Stimulated activated naive CD4-positive, alpha-beta T cell treated with Interleukin-2 at 50 U/mL for 16 hours (primary cell): ENCODE measurements around the gene GAS2.

Experiments
- DNase-seq: peaks from one replicate; lab custom pipeline; 2025; lab: John Stamatoyannopoulos, UW

GAS2 gene

DNA sequence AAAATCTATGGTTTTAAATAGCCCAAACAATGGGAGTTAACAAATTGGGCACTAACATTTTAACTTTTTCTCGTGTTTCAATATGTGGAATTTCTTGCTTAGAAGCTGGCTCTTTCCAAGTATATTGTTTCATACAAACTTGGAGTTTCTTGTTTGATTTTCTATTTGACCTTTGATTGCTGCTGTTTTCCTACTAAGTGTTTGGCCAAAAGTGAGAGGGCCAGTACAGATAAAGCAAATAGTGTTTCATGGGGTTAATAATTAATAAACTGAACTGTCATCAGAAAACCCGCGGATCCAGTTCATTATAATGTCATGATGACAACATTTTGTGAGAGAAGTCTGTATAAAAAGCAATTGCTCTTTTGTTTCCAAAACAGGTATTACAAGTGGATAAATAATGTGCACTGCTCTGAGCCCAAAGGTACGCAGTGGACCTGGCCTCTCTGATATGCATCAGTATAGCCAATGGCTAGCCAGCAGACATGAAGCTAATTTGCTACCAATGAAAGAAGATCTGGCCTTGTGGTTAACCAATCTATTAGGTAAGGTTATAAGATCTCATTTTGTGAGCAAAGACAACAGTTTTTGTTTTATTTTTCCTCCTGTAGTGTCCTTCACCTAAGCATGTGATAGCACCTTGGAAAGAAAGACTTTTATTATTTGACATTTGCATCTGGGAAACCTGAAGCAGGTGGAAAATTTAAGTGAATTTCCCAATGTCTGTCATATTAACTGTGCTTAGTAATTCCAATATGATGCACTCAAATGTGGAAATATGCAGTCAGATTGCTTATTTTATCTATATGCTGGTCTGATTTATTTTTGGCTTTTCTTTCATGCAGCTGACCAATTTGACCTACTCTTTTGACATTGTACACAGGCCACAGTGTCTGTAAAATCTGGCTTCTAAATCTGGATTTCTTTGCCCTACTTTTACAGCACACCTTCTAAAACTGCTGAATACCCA is 8.3 kb downstream of the GAS2 start:
- DNase-seq: no peak

DNA sequence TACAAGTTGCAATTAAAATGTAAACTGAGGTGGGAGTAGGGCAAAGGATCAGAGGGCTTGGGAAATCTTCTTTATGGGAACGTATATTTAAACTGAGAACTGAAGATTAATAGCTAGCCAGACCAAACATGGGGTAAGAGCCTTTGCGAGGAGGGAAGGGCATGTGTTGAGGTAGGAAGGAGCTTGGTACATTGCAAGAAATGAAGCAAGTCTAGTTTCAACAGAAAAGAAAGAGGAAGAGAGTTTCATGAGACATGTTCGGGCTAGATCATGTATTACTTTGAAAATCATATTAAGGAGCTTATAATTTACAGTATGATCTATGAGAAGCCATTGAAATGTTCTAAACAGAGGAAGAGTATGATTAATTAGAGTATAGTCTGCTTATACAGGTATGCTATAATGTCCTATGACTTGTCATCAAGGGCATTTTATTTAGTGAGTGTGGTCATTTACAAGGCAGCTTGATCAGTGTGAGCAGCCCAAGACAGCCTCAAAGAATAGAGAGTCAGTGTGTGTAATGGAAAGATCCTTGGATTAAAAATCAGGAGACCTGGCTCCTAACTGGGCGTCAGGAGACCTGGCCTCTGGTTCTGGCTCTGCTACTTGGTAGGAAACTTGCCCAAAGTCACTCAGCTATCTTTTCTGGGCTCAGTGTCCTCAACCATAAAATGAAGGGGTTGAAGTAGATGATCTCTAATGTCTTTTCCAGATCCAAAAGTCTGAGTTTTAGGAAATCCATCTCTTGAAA is 10.9 kb downstream of the GAS2 start:
- no peak for DNase-seq

DNA sequence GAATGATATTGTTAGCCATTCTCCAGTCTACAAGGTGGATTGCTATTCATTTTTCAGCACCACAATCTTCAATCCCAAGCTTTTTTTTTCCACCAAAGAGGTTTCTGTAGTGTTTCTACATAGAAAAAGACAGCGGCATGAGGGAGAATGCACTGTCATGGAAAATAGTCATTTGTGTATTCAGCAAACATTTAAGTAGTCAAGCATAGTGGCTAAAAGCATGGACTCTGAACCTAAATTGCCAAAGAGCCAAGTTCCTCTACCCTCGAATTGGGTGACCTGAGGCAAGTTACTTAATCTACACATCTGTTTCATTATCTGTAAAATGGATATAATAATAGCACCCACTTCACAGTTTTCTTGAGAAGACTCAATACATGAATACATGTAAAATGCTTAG is 14.2 kb downstream of the GAS2 start:
- DNase-seq: no peak

DNA sequence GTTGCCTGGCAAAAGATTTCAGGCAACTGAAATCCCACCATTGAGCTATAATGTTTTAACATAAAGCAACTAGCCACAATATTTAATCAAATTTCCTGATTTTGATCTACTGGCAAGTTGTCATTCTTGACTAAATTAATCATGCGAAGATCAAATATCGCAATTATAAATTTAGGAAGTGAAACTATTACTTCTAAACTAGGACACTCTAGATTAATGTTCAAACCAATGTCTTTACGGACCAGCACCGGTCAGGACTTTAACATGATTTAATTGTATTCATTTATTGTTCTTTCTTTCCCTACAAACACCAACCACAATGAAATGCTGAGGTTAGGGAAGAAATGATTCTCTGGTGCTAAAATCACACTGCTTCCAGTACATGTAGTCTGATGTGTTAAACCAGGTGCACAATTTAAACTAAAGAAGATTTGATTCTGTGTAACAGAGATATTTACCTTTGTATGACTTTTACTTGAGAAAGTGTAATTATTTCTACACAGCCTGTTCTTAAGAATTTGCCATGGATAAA is 14.9 kb downstream of the GAS2 start:
- DNase-seq: no peak

DNA sequence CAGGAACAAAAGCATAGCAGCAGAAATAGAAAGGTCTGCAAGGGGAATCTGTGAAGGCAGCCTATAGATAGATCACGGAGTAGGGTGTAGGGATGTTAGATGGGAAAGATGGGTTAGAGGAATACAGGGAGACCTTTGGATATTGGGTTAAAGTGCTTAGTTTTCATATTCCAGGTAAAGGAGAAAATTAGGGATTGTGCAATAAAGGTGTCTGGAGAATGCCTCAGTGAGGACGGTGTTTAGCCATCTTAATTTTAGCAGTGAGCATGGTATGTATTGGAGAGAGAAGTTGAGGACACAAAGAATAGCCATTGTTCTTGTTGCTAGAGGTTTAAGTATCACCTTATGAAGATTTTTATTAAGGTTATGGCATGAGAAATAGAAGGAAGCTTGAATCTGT is 17.7 kb downstream of the GAS2 start:
- no peak for DNase-seq

DNA sequence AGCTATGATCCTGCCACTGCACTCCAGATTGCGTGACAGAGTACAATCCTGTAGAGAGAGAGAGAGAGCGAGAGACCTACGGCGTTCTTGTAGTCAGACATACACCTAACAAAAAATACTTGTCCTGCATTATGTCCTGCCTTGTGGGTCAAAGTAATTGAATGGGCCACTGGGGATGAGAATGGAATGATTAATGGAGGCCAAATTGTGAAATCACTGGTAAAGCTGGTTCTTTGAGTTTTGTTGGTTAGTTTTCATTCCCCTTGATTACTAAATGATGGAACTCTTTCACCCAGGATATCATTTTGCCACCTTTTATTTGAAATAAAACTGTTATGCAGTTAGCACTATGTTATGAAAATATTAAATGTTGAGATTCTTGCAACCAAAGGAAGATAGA is 18.7 kb downstream of the GAS2 start:
- DNase-seq: no peak

DNA sequence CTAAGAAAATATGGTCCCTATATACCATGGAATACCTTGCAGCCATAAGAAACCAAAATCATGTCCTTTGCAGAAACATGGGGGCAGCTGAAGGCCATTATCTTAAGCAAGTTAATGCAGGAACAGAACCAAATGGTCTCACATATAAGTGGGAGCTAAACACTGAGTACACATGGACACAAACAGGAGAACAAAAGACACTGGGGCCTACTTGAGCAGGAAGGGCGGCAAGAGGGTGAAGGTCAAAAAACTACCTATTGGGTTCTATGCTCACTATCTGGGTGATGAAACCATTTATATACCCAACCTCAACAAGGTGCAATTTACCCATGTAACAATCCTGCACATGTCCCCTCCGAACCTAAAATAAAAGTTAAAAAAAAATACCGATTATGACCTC is 22.5 kb downstream of the GAS2 start:
- DNase-seq: no peak

DNA sequence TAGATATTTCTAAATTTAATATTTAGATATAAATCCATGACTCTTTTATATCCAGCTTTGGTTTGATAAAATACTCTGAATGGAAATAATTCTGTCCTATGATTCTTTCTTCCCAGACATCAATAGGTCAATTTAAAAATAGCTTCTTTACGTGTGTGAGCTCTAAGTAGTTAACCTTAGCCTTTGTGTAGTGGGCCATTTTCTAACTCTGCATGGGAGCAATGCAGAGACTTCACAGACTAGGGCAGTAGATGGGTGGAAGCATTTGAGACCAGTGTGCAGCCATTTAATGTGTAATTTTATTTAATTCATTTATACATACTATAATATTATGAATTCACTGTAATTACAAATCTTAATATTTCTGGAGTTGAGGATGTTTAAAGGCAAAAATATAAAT is 23.8 kb downstream of the GAS2 start:
- DNase-seq: no peak

DNA sequence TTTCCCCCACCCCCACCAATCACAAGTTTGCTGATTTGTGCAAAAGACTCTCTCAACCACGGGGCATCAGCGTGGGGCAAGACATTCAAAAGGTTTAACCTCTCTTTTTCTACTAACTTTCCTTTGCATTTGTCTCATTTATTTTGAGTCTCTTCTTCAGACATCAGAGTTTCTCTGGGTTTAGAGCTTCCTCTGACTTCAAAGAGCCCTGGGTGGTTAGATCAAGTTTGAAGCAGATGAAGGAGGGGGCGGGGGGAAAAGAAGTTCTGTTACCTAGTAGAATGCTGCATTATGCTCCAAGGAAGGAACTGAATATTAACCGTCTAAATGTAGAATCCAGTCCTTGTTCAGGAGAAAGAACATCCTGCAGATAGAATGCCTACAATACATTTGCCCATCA is 24.5 kb downstream of the GAS2 start:
- no peak for DNase-seq

DNA sequence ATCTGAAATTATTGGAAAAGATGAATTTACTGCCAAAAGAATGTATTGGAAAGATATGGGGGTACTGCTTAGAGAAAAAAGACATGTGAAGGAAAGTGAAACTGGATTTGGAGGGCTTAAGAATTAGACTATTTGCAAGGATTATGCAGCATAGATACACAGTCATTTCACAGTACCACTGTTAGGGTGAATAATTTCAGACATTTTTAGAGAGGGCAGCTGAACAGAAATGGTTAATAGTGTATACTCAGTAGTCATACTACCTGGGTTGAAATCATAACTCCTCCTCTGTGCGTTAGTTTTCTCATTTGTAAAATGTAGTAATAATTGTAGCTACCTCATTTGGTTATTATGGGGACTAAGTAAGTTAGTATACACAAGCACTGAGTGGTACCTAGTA is 33.0 kb downstream of the GAS2 start:
- no peak for DNase-seq

DNA sequence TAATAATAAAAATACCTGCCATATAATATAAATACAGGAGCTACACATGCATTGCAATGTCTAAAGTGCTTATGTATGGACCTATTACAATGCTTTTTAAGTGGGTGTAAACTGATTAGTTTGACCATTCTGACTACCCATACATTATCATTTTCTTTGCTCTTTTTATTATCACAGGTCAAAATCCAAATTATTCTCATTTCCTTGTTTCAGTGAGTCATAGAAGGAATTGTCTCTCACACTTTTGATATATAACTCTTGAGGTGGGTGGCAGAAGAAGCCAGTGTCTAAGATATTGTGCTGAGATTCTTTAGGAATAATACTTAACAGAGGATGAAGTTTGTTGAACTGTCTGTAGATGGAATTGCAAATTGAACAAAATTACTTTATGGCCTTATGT is 35.6 kb downstream of the GAS2 start:
- no peak for DNase-seq

DNA sequence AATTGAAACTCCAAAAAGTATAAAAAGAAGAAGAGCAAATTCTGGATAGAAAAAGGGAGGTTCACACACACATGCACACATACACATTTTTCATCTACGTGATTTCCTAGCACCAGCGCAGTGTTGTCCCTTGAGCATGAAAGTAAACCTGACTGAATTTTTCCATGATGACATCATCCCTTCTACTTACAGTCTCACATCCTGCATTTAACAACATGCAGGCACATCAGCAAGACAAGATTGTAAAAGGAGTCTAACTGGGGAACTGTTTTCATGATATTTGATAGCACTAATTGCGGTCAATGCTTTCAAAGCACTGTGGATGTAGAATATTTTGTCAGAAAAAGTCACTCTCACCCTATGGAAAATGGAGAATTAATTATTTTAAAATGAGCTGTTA is 36.6 kb downstream of the GAS2 start:
- DNase-seq: no peak

DNA sequence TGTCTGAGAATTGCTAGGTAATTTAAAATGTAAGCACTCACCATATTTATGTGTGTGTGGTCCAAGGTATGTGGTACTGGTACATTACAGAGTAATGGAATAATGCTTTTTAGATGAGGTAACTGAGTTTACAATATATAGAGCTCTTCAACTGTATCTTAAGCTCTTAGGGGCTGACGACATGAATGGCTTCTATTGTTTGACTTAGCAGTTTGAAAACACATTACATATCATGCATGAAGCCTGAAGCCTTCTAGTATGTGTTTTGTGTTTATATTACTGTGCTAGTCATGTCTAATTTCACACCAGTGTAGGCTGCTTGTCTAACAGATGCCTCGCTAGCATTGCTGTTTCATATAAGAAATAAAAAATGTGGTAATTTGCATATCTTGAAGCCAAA is 37.2 kb downstream of the GAS2 start:
- no peak for DNase-seq

DNA sequence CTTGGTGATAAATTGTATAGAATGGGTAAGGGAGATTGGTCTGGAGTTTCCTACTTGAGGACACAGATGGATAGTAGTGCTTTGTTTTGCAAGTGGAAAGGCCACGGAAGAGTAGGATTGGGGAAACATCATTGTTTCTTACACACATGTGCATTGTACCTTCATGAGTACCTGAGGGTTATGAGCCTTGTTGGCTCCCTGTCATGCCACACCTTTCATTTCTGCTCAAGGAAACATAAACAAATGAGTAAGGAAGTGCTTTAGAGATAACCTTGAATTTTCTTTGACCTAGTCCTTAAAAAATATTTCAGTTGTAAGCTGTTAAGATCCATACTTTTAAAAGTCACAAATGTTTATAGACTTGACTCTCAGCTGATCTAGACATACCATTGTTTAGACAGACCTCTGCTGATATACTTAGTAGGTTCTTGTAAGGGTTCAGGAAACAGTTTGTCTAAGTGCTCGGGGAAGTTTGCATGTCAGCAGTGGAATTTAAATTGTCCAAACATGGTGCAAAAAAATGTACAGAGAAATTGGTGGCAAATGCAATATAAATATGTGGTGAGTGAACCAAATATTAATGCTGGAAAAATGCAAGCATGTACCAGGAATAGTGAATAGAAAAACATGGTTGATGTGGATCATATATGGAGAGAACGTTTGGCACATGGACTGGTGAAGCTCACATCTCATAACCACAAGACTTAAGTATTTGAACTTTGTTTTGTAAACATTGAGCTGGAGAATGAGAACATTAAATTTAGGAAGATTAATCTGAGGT is 40.9 kb downstream of the GAS2 start:
- no peak for DNase-seq

DNA sequence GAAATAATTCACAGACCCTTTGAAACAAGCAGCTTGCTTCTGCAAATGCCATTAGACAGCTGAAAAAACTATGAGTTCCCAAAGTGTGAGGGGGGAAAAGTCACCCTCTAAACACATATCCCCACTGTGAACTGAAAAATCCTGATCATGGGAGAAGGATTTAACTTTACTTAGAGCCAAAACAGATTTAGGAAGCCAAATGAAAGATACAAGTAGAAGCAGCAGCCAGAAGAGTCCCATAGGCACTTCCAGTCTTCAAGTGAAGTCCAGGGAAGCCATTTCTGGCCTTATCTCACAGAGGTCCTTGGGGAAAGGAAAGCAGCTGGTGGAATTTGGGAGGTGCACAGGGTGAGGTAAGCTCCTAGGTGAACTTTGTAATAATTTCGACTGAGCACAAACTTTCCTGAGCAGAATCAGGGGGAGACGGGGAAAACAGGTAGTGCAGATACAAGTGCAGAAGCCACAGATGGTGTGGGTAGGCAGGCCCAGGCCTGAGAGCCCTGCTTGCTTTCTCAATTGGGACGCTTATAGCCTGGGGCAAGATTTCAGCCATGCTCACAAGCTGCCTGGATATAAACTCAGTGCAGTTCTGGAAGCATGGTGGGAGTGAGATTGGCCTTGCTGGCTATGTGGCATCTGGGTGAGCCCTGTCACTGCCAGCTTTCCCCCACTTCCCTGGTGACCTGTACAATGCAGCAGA is 44.8 kb downstream of the GAS2 start:
- no peak for DNase-seq

DNA sequence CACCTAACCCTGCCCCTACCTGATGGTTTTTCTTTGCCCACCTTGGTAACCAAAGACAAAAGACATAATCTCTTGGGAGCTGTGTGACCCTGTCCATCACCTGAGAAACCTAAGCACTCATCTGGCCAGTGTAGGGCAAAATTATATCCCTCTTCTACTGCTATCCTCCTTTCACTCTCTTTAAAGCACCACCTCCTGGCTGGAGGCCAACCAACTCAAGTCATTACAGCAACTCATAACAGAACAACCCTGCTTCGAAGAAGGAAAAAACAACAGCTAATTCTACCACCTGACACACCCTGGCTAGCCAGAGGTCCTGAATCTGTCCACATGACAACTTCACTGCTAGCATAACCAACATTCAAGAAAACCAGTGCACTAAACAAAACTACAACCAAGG is 45.5 kb downstream of the GAS2 start:
- DNase-seq: no peak

DNA sequence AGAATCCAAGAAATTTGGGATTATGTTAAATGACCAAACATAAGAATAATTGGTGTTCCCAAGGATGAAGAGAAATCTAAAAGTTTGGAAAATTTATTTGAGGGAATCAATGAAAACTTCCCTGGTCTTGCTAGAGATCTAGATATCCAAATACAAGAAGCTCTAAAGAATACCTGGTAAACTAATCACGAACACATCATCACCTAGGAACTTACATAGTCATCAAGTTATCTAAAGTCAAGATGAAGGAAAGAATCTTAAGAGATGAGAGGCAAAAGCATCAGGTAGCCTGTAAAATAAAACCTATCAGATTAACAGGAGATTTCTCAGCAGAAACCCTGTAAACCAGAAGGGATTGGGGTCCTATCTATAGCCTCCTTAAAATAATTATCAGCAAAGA is 46.9 kb downstream of the GAS2 start:
- DNase-seq: no peak

DNA sequence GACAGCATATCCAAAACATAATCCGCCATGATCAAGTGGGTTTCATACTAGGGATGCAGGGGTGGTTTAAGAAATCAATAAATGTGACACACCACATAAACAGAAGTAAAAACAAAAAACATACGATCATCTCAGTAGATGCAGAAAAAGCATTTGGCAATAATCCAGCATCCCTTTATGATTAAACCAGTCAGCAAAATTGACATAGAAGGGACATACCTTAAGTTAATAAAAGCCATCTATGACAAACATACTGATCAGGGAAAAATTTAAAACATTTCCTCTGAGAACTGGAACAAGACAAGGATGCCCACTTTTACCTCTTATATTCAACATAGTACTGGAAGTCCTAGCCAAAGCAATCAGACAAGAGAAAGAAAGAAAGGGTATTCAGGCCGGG is 49.6 kb downstream of the GAS2 start:
- no peak for DNase-seq

DNA sequence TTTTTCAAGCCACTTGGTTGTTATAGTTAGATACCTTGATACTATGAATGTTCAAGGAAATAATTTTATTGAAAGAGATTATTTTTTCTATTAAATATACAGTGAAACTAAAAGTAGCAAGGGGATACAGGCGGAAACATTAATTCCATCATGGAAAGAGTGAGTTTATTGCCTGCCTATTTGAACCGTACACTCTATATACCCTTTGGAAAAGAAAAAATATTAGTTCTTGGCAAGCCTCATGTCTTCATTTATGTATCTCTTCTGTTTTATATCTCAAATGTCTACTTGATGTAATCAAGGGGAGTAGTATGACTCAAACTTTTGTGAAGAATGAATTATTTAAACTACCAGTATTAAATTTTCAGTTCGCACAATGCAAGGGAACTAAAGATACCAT is 54.0 kb downstream of the GAS2 start:
- DNase-seq: no peak

DNA sequence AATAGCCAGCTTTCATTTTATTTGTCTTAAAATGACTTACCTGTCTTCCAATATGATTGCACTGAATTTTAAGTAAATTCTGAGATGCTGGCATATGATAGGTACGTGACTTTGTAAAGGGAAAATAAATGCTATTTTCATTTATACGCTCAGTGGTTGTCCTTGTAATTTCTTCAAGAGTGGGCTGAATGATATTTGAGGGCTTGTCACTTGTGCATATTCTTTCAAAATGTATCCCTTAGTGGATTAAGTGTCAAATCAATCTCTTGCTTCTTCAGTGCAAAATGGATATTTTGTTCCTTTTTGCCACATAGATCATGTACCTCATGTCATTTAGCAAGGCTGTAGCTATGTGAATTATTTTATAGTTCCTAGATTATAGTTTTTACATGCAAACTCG is 56.9 kb downstream of the GAS2 start:
- DNase-seq: no peak

DNA sequence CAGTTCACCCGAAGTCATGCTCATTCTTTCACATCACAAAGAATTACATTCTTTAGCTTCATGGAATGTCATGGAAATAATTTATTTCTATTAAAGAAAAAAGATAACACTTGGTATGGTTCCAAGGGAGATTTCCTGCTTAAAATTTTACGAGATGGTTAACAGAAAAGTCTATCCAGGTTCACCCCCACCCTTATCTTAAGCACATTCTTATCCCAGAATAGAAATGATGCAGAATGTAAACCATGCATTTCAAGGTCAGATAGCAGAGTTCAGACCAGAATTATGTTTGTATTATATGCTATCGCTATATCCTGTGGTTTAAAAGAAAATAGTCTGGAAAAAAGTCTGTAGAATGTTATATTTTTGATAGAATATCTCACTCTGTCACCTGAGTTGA is 58.7 kb downstream of the GAS2 start:
- no peak for DNase-seq
